GM19023 (cell line): Measurements from ENCODE around the gene MCRS1.
A peak's percentile ranks its signal among the peaks of the same experiment; 100 is the strongest.
"Not testable (repeated sequence)": the region's sequence is repeated elsewhere in the genome, so short reads cannot be mapped to it uniquely, and the experiment has no call there.

Experiments
- ATAC-seq: cut with Tn5 transposase; IDR thresholded peaks from one replicate; pipeline ENCODE4 v1.9.1; 2021; ENCODE audit warnings: mild to moderate bottlenecking, moderate library complexity; ENCODE audit not compliant: unreplicated experiment

MCRS1 gene

DNA sequence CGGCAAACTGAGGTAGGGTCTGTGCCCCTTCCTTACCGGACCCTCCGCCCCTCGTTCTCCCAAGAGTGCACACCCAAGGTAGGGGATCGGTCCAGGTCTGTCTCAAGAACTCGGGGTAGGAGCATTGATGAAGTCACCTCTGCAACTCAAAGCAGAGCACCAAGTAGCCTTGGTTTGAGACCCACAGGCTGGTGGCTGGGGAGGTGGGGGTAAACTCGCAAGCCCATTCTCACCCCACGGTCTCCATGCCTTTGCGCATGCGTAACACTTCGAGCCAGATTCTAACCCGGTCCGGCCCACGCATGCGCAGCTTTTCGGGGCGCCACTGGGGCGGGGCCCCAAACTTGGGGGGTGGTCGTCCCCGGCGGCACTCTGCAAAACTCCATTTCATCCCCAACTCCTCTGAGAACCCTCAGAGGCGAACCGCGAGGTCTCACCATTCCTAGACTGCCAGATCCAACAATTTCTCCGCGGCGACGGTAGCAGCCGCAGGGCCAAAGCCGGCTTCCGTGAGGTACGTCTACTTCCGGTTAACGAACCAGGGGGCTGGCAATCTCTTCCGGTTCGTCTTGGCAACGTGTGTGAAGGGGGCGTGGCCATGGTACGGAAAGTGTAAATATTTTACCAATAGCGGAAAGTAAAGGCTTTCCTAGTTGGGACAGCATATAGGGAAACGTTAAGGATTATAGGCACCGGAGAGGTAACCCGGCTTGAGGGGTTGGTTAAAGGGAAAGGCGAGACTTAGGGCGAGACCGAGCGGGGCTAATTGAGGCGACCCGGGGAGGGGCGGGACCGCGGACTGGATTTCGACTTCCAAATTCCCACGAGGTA lies at the start of gene MCRS1:
Gene MCRS1 (minus strand): TSS at position 532 of the 831 bp plus-strand sequence. CDS start 1,411 bp downstream, outside the sequence.
- peak; percentile 83 for ATAC-seq

DNA sequence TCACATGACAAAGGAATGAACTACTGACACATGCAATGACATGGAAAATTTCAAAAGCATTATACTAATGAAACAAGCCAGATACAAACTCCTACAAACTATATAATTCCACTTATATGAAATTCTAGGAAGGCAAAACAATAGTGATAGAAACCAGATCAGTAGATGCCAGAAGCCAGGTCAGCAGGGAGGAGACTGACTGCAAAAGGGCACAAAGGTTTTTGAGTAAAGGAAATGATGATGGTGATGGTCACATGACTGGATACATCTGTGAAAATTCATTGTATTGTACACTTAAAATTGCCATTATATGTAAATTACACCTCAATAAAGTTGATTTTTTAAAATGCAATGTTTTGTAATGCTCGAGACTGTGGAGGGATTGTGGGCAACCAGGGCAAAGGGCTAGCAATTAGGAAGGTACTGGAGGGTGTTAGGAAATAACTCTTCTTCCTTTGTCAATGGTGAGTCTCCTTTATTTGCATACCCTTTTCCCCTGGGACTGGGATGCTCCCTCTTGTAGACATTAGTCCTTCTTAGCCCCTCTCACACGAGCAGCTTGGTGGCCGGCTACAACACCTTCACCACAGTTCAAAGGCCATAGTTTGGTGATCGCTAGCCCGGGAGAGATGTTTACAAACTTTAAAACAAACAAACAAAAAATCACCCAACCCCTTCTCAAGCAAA lies 48.7 kb upstream of the MCRS1 start:
- no peak for ATAC-seq

DNA sequence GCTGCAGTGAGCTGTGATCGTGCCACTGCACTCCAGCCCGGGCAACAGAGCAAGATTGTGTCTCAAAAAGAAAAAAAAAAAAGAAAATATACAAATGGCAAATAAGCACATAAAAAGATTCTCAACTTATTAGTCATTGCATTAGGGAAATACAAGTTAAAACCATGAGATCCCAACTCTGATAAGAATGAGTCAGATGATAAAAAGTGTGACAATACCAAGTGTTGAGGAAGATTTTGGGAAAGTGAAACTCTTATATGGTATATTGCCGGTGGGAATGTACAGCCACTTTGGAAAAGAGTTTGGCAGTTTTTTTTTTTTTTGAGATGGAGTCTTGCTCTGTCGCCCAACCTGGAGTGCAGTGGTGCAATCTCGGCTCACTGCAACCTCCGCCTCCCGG lies 47.8 kb upstream of the MCRS1 start:
- no peak for ATAC-seq

DNA sequence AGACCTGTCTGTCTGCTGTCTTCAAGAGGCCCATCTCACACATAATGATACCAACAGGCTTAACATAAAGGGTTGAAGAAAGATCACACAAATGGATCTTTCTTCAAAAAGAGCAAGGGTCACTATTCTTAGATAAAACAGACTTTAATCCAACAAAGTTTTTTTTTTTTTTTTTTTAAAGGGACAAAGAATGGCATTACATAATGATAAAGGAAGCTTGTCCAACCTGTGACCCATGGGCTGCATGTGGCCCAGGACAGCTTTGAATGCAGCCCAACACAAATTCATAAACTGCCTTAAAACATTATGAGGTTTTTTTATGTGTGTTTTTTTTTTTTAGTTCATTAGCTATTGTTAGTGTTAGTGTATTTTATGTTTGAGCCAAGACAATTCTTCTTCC lies 44.3 kb upstream of the MCRS1 start:
- no peak for ATAC-seq

DNA sequence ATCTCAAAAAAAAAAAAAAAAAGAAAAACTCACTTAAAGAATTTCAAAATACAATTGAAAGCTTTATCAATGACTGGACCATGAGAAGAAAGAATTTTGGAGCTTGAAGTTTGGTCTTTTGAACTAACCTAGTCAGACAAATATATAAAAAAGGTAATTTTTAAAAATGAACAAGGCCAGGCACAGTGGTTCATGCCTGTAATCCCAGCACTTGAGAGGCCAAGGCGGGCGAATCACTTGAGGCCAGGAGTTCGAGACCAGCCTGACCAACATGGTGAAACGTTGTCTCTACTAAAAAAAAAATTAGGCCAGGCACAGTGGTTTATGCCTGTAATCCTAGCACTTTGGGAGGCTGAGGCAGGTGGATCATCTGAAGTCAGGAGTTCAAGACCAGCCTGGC lies 42.8 kb upstream of the MCRS1 start:
- not testable (repeated sequence) for ATAC-seq

DNA sequence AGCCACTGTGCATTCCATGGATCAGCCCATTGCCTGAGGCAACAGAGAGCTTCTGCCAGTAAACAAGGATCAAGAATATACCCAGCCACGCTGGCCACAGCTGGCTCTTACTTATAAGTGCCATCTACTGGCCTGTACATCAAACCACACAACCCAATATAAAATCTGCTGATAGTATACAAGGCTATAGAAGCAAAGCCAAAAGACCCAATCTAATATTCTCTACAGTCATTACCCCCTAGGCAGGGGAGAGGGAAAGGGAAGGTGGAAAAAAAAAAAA lies 41.9 kb upstream of the MCRS1 start:
- no peak for ATAC-seq

GRCh38 chr12:49609059-49609874 lies 41.3 kb upstream of the MCRS1 start:
- ATAC-seq = no peak

DNA sequence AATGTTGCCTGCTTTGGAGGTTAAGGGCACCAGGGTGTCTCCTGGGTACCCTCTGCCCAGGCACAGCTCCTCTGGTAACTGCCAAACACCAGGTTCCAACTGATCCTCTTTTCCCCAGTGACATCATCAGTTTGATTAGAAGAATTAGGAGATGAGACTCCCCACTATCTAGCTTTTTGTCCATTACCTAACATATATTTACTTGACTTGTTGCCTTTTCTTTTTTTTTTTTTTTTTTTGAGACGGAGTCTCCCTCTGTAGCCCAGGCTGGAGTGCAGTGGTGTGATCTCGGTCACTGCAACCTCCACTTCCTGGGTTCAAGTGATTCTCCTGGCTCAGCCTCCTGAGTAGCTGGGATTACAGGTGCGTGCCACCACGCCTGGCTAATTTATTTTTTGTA lies 37.6 kb upstream of the MCRS1 start, which contains the start of gene FAM186B:
Gene FAM186B (minus strand): TSS at position 101 of the 400 bp plus-strand sequence. CDS start 162 bp downstream, outside the sequence.
- ATAC-seq = not testable (repeated sequence)

GRCh38 chr12:49604856-49605255 lies 36.9 kb upstream of the MCRS1 start:
- no peak for ATAC-seq

DNA sequence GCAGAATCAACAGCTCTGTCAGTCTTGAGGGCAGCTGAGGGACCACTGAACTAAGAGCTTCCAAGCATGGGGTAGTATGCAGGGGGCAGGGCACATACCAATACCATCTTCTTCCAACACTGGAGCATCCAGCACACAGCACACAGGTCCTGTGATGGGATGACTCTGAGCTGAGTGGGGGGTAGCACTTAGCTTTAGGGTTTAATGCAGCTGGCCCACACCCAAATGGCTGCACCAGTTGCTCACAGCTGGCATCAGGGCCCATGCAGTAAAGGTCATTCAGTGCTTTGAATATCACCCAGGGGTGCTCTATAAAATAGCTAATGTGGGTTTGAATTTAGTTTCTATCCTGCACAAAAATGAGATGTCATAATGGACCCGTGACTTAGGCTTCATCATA lies 35.8 kb upstream of the MCRS1 start:
- ATAC-seq = no peak

GRCh38 chr12:49599961-49600360 lies 32.0 kb upstream of the MCRS1 start:
- no peak for ATAC-seq

DNA sequence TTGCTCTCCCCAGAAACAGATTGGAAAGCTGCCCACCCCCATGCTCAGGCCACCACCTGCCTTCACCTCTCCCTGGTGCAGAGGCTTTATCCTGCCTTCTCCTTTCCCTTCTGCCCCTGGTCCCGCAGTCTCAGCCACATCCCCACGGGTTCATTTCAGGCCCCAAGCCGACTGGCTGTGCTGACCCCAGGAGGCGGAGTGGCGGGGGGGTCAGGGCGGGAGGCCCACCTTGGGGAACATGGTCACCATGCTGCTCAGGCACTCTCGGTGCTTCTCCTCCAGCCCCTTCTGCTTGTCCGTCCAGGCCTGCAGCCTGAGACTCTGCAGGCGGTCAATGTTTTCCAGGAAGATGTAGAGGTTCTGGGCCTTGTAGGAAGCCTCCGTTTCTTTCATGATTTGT lies 30.6 kb upstream of the MCRS1 start:
- ATAC-seq = no peak

GRCh38 chr12:49588721-49589516 lies 21.0 kb upstream of the MCRS1 start:
- no peak for ATAC-seq

DNA sequence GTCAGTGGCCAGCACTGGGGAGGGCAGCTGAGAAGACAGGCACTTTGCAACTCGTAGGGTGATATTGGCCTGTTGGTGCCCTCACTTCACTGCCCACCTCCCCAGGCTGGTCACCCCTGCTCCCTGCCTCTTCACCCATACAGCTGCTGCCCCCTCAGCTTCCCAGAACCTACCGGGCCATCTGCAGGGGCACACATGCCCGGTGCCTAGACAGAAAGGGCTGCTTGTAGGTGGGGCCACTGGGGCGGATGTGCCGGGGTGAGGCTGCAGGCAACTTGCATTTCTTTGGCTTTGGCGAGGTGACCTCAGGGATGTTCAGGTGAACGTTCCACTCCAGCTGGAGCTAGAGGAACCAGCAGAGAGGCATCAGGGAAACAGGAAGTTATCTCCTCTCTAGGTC lies 20.3 kb upstream of the MCRS1 start:
- no peak for ATAC-seq

DNA sequence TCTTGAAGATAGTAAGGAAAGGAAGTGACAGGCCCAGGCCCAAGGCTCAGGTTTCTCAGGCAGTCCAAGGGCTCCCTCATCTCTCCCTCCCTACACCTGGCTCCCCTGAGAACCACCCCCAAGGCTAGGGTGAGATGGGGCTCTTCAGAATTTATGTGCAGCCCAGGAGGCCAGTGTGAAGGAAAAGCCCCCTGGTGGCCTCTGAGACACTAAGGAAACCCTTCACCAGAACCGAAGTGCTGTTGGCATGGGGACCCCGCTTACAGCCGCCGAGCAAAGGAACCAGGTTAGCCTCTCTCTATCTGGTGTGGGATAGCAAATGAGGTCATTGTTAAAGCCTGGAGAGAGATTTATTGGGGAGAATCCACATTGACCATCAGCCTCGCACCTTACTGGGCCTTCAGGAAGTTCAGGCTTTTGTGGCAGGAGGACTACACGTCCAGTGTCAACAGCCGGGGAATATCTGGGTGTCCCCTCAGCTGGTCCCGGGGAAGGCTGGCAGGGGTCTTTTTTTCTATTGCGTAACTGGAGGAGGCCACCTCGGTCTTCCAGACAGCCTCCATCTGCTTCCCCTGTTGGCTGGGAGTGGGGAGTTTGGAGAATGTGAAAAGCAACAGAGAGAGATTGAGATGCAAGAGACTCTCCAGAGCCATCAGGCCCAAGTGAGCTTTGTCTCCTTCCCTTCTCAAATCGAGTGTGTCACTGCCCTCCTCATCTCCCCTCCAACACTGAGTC lies 19.4 kb upstream of the MCRS1 start:
- no peak for ATAC-seq

DNA sequence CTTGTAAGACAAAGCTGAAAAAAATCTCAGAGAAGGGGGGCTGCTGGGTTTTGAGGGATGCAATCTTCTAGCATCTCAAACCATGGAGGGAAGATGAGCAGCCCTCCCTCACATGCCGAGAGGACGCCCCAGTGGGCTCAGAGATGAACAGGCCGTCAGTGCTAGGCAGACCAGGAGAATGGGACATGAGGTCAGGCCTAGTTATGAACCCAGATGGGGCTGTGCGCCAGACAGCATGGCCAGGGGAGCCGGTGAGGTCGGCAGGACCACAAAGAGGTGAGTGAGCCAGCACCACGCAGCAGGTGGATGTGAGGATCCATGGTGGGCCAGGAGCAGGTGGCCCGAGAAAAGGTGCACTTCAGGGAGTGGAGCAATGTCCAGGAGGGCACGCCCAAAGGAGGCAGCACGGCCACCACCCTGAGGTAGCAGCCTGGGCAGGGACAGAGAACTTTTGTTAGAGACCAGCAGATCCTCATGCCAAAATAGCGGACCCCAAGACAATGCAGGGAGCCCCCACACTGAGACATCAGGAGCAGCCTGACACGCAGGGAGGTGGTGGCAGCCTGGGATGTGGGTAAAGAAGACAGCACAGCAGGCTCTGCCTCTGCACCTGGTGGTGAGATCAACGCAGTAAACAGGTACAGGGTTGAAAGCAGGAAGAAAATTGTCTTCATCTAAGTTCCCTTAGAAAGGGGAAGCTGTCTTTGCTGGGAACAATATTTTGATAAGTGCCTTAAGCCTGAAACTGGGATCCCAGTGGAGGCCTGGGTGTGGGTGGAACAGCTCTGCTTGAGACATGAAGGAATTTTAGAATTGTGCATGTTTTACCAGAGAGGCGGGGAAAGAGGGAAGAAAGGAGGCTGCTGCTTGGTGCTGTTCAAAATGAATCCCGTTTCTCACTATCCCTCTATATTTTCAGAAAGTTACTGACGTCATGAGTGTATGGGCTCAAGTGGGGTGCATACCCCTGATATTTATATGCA lies 17.8 kb upstream of the MCRS1 start:
- ATAC-seq = no peak

GRCh38 chr12:49584591-49584990 lies 16.6 kb upstream of the MCRS1 start:
- ATAC-seq = no peak

GRCh38 chr12:49583366-49584094 lies 15.6 kb upstream of the MCRS1 start:
- ATAC-seq = no peak
